WTC11 (cell line): ENCODE results near the gene CDKN2B. TPM values are rescaled to one million over a fixed set of nuclear protein-coding genes. Genes with fewer than 3 reads are reported as not detected.

Experiments used
- ATAC-seq: fragments of 200-7000 bp; cut with Tn5 transposase; 2 replicates; pipeline ENCODE4 v1.10.0; 2021; ENCODE audit warnings: mild to moderate bottlenecking, moderate library complexity
- CTCF ChIA-PET: fragments of 300-600 bp; sonication (Branson Sonifier 250); formaldehyde crosslinking; loops from one replicate; lab custom pipeline; 2021; ENCODE audit warnings: antibody characterized with exemption; lab: Charles Lee
- POLR2A ChIA-PET: fragments of 350-600 bp; sonication (Branson Sonifier 250); formaldehyde crosslinking; loops from one replicate; lab custom pipeline; 2021; ENCODE audit warnings: antibody characterized with exemption; lab: Charles Lee
- DNase-seq: peaks from one replicate; pipeline ENCODE4 v3.0.0; 2021; ENCODE audit warnings: low spot score
- H3K27ac Mint-ChIP-seq: 2 replicates; pipeline ENCODE4 v1.8.0; 2021; ENCODE audit warnings: mixed read lengths
- H3K27me3 Mint-ChIP-seq: 2 replicates; pipeline ENCODE4 v1.8.0; 2021; ENCODE audit warnings: low read depth, mild to moderate bottlenecking, moderate library complexity, mixed read lengths
- H3K36me3 Mint-ChIP-seq: 2 replicates; pipeline ENCODE4 v1.8.0; 2021; ENCODE audit warnings: mixed read lengths
- H3K4me1 Mint-ChIP-seq: 2 replicates; pipeline ENCODE4 v1.8.0; 2022; ENCODE audit warnings: mixed read lengths
- H3K4me3 Mint-ChIP-seq: 2 replicates; pipeline ENCODE4 v1.8.0; 2021; ENCODE audit warnings: mild to moderate bottlenecking, moderate library complexity, mixed read lengths
- H3K9me3 Mint-ChIP-seq: 2 replicates; pipeline ENCODE4 v1.8.0; 2021; ENCODE audit warnings: mixed read lengths
- ATF1 ChIP-seq: sonication (generic); formaldehyde crosslinking; IDR thresholded peaks from 2 replicates; pipeline ENCODE4 v1.8.1; 2023; ENCODE audit warnings: mild to moderate bottlenecking, moderate library complexity, missing genetic modification reagents
- CDX4 ChIP-seq: fragments of 250-450 bp; sonication (Bioruptor Pico); IDR thresholded peaks from 2 replicates; pipeline ENCODE4 v1.9.0; 2021; ENCODE audit warnings: moderate library complexity, mild to moderate bottlenecking, inconsistent platforms, borderline replicate concordance
- CREB1 ChIP-seq: sonication (generic); formaldehyde crosslinking; IDR thresholded peaks from 2 replicates; pipeline ENCODE4 v1.8.0; 2023; ENCODE audit warnings: mild to moderate bottlenecking, missing genetic modification reagents
- EMX1 ChIP-seq: fragments of 250-450 bp; sonication (Bioruptor Pico); IDR thresholded peaks from 2 replicates; pipeline ENCODE4 v1.8.0; 2021; ENCODE audit warnings: mild to moderate bottlenecking
- ERG ChIP-seq: fragments of 250-450 bp; sonication (Bioruptor Pico); IDR thresholded peaks from 2 replicates; pipeline ENCODE4 v1.8.0; 2021; ENCODE audit warnings: mild to moderate bottlenecking
- GTF2I ChIP-seq: fragments of 250-450 bp; sonication (Bioruptor Pico); conservative IDR thresholded peaks from 2 replicates; pipeline ENCODE4 v1.4.0; 2021; ENCODE audit warnings: mild to moderate bottlenecking
- HMGA2 ChIP-seq: fragments of 250-450 bp; sonication (Bioruptor Pico); IDR thresholded peaks from 2 replicates; pipeline ENCODE4 v1.4.0; 2021; ENCODE audit warnings: mild to moderate bottlenecking, moderate library complexity
- MLX ChIP-seq: sonication (generic); formaldehyde crosslinking; IDR thresholded peaks from 2 replicates; pipeline ENCODE4 v1.8.1; 2023; ENCODE audit warnings: mild to moderate bottlenecking, missing genetic modification reagents, moderate library complexity
- NR1H2 ChIP-seq: sonication (generic); formaldehyde crosslinking; IDR thresholded peaks from 2 replicates; pipeline ENCODE4 v1.9.0; 2021; ENCODE audit warnings: mild to moderate bottlenecking, moderate library complexity, missing genetic modification reagents
- NR2C2 ChIP-seq: sonication (generic); formaldehyde crosslinking; IDR thresholded peaks from 2 replicates; pipeline ENCODE4 v1.8.0; 2022; ENCODE audit warnings: mild to moderate bottlenecking, missing genetic modification reagents
- NR3C1 ChIP-seq: sonication (generic); formaldehyde crosslinking; conservative IDR thresholded peaks from 2 replicates; pipeline ENCODE4 v1.8.1; 2023; ENCODE audit warnings: low read depth, mild to moderate bottlenecking, missing genetic modification reagents
- ZMAT4 ChIP-seq: fragments of 250-450 bp; sonication (Bioruptor Pico); IDR thresholded peaks from 2 replicates; pipeline ENCODE4 v1.9.0; 2021; ENCODE audit warnings: mild to moderate bottlenecking
- ZNF232 ChIP-seq: sonication (generic); formaldehyde crosslinking; IDR thresholded peaks from 2 replicates; pipeline ENCODE4 v1.8.0; 2022; ENCODE audit warnings: mild to moderate bottlenecking, missing genetic modification reagents
- ZNF263 ChIP-seq: sonication (generic); formaldehyde crosslinking; IDR thresholded peaks from 2 replicates; pipeline ENCODE4 v1.8.1; 2022; ENCODE audit warnings: low read depth, mild to moderate bottlenecking, moderate library complexity, missing genetic modification reagents
- ZNF532 ChIP-seq: fragments of 250-450 bp; sonication (Bioruptor Pico); IDR thresholded peaks from 2 replicates; pipeline ENCODE4 v1.9.0; 2021; ENCODE audit warnings: mild to moderate bottlenecking, borderline replicate concordance
- ZNF671 ChIP-seq: fragments of 250-450 bp; sonication (Bioruptor Pico); IDR thresholded peaks from 2 replicates; pipeline ENCODE4 v1.8.0; 2021; ENCODE audit warnings: mild to moderate bottlenecking
- total RNA-seq: library from RNA; stranded (reverse); gene quantifications from 3 replicates; pipeline ENCODE4 v1.2.3, GENCODE V29; 2021

CDKN2B gene
- total RNA-seq, 1 experiment from 2014 or later, result 0.13 TPM

- ChIA-PET POLR2A (no interaction called here), CTCF (interaction anchor here (1.2 to 1.4 kb wide), 2 partner anchors 22 to 89 kb away, joined by 3 to 6 read pairs; partner anchors contain the start of gene CDKN2B)
- no peaks in the 10 kb centered on the region for H3K36me3 Mint-ChIP-seq
- peaks cover 12% of the 10 kb centered on the region for H3K4me1 Mint-ChIP-seq
- no peak overlapping the region for H3K27ac Mint-ChIP-seq
- H3K27me3 Mint-ChIP-seq, result no peaks in the 10 kb centered on the region
- H3K9me3 Mint-ChIP-seq, result no peaks in the 10 kb centered on the region
- ATAC-seq (peak; percentile 38; the same call in 1 of the 2 replicates), DNase-seq (no peak)
- no peak overlapping the region for H3K4me3 Mint-ChIP-seq
- TF ChIP-seq NR2C2 (CRISPR knock-in tag) (no peak), ZNF263 (CRISPR knock-in tag) (no peak), EMX1 (no peak), ZNF232 (CRISPR knock-in tag) (no peak), ZMAT4 (CRISPR knock-in tag) (no peak), ATF1 (no peak), ERG (CRISPR knock-in tag) (no peak)
Measured at GRCh38 chr9:22030101-22030598, 21.0 kb upstream of the CDKN2B start.

- no peaks in the 10 kb centered on the region for H3K9me3 Mint-ChIP-seq
- no peak overlapping the region for H3K27ac Mint-ChIP-seq
- ATAC-seq, result no peak
- POLR2A ChIA-PET, result no interaction called here
- DNase-seq, result no peak
- TF ChIP-seq GTF2I (CRISPR knock-in tag) (no peak), MLX (CRISPR knock-in tag) (no peak), CREB1 (CRISPR knock-in tag) (no peak), ZNF263 (CRISPR knock-in tag) (no peak), HMGA2 (no peak), ZNF671 (CRISPR knock-in tag) (no peak), NR1H2 (CRISPR knock-in tag) (no peak), CDX4 (CRISPR knock-in tag) (no peak), NR3C1 (CRISPR knock-in tag) (no peak), ZNF532 (CRISPR knock-in tag) (no peak)
- TF ChIP-seq, all 79 proteins: peak for 0
- CTCF ChIA-PET, result interaction anchor here (1.2 to 1.4 kb wide), 3 partner anchors 21 to 216 kb away, joined by 3 to 6 read pairs (median 3); partner anchors contain the start of gene CDKN2B
- no peaks in the 10 kb centered on the region for H3K36me3 Mint-ChIP-seq
- no peaks in the 10 kb centered on the region for H3K27me3 Mint-ChIP-seq
- H3K4me1 Mint-ChIP-seq, result peaks cover 12% of the 10 kb centered on the region
- no peak overlapping the region for H3K4me3 Mint-ChIP-seq
Measured at GRCh38 chr9:22029231-22029630, 20.1 kb upstream of the CDKN2B start.
